ENCODE data around the gene ADAMTS17.

Gene ADAMTS17

DNA sequence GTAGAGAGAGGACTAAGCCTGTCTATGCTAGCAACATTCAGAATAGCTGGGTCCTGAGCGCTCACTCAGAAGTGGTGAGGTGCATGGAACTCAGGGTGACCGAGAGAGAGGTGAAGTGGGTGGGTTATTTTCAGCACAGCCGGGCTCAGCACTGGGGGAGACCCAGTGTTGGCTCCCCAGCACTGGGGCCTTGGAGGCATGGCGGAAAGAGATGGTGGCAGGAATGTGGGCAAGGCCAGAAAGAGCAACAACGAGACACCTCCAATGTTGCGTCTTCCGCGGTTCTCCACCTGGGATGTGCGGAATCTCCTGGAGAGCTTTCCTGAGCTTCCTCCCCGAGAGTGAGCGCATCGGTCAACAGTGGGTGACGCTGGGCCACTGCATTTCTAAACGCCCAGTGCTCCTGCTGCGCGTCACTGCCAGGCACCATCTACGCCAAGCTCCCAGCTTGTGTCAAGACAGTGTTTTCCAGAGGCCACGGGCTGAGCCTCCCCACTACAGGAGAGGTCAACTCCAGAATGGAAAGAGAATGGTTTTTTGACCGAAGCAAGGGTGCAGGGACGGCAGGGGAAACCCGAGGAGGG, 148.4 kb downstream of the ADAMTS17 start:
- TF ChIP-seq, protein P1, sequence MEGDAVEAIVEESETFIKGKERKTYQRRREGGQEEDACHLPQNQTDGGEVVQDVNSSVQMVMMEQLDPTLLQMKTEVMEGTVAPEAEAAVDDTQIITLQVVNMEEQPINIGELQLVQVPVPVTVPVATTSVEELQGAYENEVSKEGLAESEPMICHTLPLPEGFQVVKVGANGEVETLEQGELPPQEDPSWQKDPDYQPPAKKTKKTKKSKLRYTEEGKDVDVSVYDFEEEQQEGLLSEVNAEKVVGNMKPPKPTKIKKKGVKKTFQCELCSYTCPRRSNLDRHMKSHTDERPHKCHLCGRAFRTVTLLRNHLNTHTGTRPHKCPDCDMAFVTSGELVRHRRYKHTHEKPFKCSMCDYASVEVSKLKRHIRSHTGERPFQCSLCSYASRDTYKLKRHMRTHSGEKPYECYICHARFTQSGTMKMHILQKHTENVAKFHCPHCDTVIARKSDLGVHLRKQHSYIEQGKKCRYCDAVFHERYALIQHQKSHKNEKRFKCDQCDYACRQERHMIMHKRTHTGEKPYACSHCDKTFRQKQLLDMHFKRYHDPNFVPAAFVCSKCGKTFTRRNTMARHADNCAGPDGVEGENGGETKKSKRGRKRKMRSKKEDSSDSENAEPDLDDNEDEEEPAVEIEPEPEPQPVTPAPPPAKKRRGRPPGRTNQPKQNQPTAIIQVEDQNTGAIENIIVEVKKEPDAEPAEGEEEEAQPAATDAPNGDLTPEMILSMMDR (conservative IDR thresholded peaks at IDR 0.05; ENCODE audit: control insufficient read depth, insufficient read depth, low read depth, low read length) = no peak

DNA sequence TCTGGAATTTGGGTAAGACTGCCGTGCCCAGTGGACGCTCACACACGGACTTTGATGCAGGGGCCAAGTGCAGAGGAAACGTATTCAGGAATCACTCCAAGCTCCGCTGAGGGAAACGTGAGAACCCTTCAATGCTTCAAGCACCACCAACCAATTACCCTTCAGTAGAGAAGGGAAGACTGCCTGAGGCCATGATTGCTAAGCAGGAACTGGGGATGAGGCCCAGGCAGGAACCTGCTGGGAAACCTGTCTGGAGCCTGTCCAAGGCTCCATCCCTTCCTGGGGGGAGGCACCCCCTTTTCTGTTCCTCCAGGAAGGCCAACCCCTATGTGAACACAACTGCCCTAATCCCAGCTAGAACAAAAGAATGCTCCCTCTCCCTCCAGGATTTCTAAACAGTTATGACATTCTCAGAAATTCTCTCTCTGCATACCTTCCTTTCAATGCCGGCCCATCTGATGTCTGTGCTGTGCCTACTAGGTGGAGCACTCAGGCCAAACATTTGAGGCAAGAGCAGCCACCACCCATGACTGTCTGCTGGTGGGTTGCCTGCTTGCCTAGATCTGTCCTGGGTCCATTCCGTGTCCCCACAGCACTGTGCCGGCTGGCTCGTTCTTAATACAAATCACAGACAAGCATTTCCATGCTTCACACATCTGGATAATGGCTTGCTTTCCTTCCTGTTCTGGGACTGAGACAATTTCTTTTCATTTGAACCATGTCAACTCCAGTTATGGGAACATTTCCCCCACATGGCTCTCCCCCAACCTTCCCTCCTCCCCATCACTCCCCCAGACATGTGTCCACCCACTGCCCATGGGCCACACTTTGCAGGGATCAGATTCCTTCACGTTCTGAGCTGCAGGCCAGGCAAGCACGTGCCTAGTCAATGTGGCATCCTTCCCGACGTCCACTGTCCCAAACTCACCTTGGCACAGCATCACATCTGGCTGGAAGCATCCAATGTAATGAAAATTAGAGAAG, 149.4 kb downstream of the ADAMTS17 start:
- DNase-seq (ENCODE audit: low read depth) = no peak
- TF ChIP-seq, protein P1 (conservative IDR thresholded peaks at IDR 0.05; ENCODE audit: control insufficient read depth, insufficient read depth, low read depth, low read length) = no peak
- no peak overlapping the region for H3K4me3 ChIP-seq (ENCODE audit: control insufficient read depth, low read depth, low read length)

More for the DNA sequence above, 148.4 kb downstream of the ADAMTS17 start:
- DNase-seq (ENCODE audit: low read depth) = no peak
- no peak overlapping the region for H3K4me3 ChIP-seq (ENCODE audit: control insufficient read depth, low read depth, low read length)

DNA sequence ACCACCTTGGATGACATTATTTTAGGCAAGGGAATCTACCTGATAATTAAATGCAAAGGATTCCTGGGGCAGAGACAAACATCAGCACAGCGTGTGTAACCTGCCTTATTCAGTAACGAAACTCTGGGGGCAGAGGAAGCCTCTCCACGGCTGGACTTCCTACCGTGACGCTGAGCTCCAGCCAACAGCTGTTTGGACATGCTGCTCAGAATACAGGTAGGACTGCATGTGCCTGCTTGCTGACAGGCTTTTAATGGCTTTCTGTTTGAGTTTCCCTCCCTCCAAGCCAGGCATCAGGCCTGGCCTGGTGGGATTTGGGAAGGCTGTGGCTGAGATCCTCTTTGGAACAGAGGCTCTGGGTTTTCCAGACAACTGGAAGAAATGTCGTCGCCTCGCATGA, 150.6 kb downstream of the ADAMTS17 start:
- no peak overlapping the region for H3K4me3 ChIP-seq (ENCODE audit: control insufficient read depth, low read depth, low read length)
- DNase-seq (ENCODE audit: low read depth) = no peak
- TF ChIP-seq, protein P1 (conservative IDR thresholded peaks at IDR 0.05; ENCODE audit: control insufficient read depth, insufficient read depth, low read depth, low read length) = no peak

DNA sequence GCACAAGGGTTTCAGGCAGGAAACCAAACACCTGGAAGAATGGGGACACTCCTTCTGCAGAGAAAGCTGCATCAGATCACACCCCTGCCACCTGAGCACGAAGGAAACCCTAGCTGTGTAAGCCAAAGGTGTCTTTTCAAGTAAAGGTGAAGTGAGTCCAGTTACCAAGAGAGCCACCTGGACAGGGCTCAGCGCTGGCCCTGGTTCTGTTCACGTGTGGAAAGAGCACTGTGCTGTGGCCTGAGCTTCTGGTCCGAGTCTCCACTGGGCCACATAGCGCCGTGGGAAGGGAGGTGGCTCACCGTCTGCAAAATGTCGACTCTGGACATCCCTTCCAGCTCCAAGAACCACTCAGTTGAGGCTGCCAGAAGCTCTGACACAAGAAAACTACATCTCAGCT, 151.1 kb downstream of the ADAMTS17 start:
- TF ChIP-seq, protein P1 (conservative IDR thresholded peaks at IDR 0.05; ENCODE audit: control insufficient read depth, insufficient read depth, low read depth, low read length) = no peak
- no peak overlapping the region for H3K4me3 ChIP-seq (ENCODE audit: control insufficient read depth, low read depth, low read length)
- DNase-seq (ENCODE audit: low read depth) = no peak

DNA sequence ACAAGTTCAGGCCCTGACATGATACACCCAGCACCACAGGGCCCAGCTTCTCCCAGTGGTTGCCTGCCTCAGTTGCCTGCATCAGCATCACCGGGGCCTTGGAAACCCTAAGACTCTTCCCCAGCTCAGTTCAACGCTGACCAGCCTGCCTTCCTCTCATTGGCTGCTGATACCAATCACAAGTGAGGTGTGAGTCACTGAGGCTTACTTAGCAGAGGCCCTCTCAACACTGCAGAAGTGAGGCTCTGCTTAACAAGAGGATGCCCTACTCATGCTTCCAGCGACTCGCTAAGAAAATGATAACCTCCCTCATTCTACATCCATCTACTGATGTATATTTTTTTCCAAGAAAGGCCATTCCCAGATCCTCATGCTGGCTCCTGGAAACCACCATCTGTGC, 151.9 kb downstream of the ADAMTS17 start:
- H3K4me3 ChIP-seq (ENCODE audit: control insufficient read depth, low read depth, low read length) = no peak overlapping the region
- no peak for DNase-seq (ENCODE audit: low read depth)
- TF ChIP-seq, protein P1 (conservative IDR thresholded peaks at IDR 0.05; ENCODE audit: control insufficient read depth, insufficient read depth, low read depth, low read length) = no peak

DNA sequence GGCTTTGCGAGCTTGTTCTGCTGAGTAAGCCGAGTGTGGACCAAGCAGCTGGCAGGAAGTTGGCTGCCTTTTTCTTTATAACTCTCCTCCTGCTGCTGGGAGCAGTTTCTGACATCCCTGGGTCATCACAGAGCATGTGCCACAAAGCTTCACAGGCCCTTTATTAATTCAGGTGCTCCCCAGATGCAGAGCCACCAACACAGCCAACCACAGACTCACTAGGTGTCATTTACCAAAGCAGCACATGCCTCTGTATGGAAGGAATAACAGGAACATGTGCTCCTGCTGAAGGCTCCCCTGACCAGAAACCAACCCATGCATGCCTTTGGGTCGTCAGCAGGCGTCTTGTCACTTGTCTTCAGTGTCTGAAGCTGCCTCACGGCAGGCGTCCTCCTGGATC, 152.5 kb downstream of the ADAMTS17 start:
- TF ChIP-seq, protein P1 (conservative IDR thresholded peaks at IDR 0.05; ENCODE audit: control insufficient read depth, insufficient read depth, low read depth, low read length) = no peak
- DNase-seq (ENCODE audit: low read depth) = no peak
- H3K4me3 ChIP-seq (ENCODE audit: control insufficient read depth, low read depth, low read length) = no peak overlapping the region

Measured in fibroblast of mammary gland (primary cell).